NB4 (cell line): ENCODE measurements around the gene FANCI.
A peak's percentile ranks its signal among the peaks of the same experiment; 100 is the strongest.

Experiments used
- POLR2A ChIP-seq: IDR thresholded peaks from 2 replicates; pipeline ENCODE4 v1.6.1; 2011; ENCODE audit warnings: mild to moderate bottlenecking; ENCODE audit not compliant: insufficient read length; ENCODE audit errors: extremely low read depth
- TF ChIP-seq, protein P1 (sequence below): IDR thresholded peaks from 2 replicates; pipeline ENCODE4 v1.6.1; 2011; ENCODE audit warnings: low read depth, low read length

DNA sequence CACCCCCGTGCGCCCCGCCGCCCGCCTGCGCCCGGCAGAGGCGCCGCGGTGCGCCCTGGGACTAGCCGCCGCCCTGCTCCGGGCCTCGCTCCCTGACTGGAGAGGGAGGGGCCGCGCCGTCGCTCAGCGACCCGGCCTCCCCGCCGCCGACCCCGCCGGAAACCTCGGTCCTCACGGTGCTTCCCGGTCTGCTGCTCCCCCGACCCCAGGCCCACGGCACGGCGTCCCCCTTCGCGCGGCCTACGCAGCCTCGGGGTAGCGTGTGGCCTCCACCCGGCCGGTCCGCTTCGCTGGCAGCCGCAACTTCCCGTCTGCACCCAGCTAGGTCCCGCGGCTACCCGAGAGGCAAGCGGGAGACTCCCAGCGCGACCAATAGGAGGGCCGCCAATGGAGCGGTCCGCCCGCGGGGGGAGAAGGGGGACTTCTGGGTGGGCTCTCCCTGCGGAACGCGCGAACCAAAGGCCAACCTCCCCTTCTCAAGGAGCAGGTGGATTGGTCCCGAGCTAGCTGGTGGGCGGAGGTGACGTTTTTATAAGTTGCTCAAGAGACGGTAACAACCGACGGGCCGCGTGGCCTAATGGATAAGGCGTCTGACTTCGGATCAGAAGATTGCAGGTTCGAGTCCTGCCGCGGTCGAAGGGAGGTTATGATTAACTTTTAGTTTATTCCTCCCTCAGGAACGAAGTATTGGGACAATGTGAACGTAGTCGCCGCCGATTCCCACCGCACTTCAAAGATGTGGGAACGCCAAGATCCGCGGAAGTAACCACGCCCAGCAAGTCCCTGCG, 90.9 kb downstream of the FANCI start, which contains the start of gene POLG:
- TF ChIP-seq, protein P1, sequence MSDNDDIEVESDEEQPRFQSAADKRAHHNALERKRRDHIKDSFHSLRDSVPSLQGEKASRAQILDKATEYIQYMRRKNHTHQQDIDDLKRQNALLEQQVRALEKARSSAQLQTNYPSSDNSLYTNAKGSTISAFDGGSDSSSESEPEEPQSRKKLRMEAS = peak; percentile 87
- TF ChIP-seq POLR2A = peak; percentile 98
